GM20431 (cell line): Measurements from ENCODE around the gene PARD3.

Experiments
- in situ Hi-C: fragments of 300-500 bp; cut with MseI, MboI; formaldehyde crosslinking; loops from one replicate; pipeline ENCODE4 v1.15.0; 2020; ENCODE audit warnings: low sequenced_read_pairs; ENCODE audit not compliant: unreplicated experiment

Gene PARD3

GRCh38 chr10:34641147-34641912 lies 173.8 kb downstream of the PARD3 start:
- in situ Hi-C loops: loop anchor here (25.0 kb wide), 1 partner anchor 429 kb away; no protein-coding TSS in a partner anchor

DNA sequence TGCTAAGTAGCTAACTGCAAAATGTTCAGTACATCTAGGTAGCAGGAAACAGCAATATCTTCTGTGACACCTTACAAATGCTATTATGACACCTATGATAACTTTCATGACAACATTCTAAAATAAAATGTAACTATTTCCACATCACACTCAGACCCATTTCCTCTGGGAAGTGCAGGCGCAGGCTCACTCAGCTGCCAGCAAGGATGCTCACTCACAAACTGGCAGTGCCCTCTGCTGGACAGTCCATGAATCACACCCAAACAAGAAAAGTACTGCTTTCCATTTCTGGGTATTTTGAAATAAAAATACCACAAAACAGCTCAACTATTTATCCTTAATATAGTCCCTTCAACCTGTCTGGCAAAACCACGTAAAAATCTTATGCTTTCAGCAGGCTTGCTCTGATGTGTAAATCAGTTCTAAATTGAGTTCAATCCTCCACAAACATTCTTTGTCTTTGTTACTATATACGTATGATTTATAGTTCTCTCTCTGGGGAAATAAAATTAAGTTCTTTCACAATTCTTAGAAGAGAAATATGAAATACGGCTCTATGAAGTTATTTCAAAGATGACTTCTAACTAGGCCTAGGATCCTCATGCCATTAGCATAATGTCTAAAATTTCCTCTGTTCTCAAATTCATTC lies 176.6 kb downstream of the PARD3 start:
- in situ Hi-C loops: loop anchor here (10.0 to 25.0 kb wide), 3 partner anchors 114 to 1304 kb away; partner anchors contain the start of gene NRP1

GRCh38 chr10:34637418-34637911 lies 177.6 kb downstream of the PARD3 start:
- in situ Hi-C loops: loop anchor here (10.0 to 25.0 kb wide), 3 partner anchors 113 to 1303 kb away; partner anchors contain the start of gene NRP1

GRCh38 chr10:34635111-34635510 lies 180.0 kb downstream of the PARD3 start:
- in situ Hi-C loops: loop anchor here (10.0 to 25.0 kb wide), 3 partner anchors 110 to 1300 kb away; partner anchors contain the start of gene NRP1

DNA sequence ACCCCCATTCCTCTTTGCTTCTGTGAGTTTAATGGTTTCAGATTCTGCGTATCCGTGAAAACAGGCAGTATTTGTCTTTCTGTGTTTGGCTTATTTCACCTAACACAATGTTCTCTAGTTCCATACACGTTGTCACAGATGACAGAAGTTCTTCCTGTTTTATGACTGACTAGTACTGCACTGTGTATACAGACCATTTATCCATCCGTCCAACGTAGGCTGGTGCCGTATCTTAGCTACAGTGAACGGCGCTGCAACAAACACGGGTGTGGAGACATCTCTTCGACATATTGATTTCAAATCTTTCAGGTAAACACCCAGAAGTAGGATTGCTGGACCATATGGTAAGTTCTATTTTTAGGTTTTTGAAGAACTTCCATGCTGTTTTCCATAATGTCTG lies 181.7 kb downstream of the PARD3 start:
- in situ Hi-C loops: loop anchor here (10.0 to 25.0 kb wide), 3 partner anchors 109 to 1299 kb away; partner anchors contain the start of gene NRP1

DNA sequence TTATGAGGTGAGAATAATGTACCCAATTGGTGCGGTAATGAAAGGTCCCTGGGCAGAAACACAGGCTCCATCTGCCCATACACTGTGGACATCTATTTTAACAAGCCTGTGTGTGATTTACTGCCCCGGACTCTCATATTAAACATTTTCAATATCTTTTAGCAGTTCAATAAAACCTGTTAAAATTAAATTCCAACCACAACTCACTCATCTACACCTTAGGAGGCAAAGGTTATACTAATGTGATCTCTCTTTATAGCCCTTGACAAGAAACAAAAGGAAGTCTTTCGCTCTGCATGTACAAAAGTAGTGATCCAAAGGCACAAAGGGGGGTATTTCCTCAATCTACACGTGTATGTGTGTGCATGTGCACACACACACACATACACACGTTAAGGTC lies 186.0 kb downstream of the PARD3 start:
- in situ Hi-C loops: loop anchor here (25.0 kb wide), 1 partner anchor 417 kb away; no protein-coding TSS in a partner anchor

DNA sequence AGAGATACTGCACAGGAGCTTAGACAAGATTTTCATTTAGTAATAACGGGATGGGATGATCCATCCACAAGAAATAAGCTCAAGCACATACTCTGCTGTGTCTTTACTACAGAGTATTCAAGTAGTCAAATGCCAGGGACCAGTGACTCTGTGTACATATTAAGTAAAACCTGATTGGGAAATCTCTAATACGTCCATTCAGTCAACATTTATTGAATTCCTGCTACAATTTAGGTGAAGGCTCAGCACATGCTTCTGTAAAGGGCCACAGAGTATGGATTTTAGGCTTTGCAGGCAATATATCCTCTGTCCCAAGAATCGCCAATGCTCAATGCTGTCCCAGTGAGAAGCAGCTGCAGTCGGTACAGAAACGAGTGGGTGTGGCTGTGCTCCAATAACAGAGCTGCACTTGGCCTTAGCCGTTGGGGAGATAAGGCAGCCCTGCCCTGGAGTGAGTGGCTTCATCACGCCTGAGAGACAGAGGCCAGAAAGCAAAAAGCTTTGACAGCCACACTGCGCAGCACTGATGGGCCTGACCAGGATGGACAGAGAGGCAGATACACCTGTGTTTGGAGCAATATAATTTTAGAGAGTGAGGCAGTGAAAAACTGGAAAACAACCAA lies 186.8 kb downstream of the PARD3 start:
- in situ Hi-C loops: loop anchor here (25.0 kb wide), 1 partner anchor 416 kb away; no protein-coding TSS in a partner anchor

- in situ Hi-C loops: loop anchor here (25.0 kb wide), 1 partner anchor 415 kb away; no protein-coding TSS in a partner anchor
Measured at GRCh38 chr10:34627741-34628140, 187.4 kb downstream of the PARD3 start.

DNA sequence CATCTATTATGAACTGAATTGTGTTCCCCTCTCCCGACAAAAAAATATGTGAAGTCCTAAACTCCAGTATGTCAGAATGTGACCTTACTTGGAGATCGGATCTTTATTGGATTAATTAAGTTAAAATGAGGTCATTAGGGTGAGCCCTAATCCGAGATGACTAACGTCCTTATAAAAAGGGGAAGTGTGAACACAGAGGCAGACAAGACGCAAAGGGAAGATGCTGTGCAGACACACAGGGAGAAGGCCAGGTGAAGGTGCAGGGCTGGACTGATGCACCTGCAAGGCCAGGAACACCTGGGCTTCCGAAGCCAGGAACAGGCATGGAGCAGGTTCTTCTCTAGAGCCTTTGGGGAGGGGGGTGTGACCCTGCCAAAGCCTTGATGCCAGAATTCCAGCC lies 187.8 kb downstream of the PARD3 start:
- in situ Hi-C loops: loop anchor here (25.0 kb wide), 1 partner anchor 415 kb away; no protein-coding TSS in a partner anchor

- in situ Hi-C loops: loop anchor here (25.0 kb wide), 1 partner anchor 414 kb away; no protein-coding TSS in a partner anchor
Measured at GRCh38 chr10:34626158-34626880, 188.8 kb downstream of the PARD3 start.

DNA sequence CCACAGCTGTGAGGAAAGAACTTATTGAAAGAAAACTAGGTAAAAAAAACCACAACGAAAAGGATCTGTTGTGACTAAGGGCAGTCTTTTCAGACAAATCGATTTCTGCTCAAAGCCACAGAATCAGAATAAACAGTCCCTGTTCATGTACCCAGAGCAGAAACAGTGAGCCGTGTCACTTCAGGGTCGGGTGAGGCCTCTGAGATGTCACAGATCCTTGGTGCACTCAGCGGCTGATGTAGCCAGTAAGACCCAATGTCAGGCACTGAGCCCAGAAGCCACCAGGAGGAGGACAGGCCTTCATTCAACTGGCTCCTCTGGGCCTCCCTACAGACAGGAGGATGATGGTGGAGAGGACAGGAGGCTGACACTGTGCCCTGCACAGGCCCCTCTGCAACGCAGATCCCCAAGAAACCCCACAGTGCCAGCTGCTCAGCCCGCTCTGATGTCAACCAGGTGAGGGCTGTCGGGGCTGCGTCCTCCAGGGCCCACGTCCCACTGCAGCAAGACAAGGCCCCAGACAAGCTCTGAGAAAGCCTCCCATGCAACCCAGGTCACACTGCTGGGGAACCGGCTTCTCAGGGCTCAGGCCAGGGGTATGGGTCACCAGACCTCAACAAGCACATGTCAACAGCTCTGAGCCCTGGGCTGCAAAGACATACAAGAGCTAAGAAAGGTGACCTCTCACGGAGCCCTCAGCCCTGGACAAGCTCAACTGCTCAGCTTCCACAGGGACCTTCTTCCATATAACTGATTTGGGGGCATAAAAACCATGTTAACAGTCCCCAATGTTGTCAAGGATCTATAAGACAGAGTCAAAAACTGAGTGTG lies 190.6 kb downstream of the PARD3 start:
- in situ Hi-C loops: loop anchor here (25.0 kb wide), 1 partner anchor 412 kb away; no protein-coding TSS in a partner anchor

GRCh38 chr10:34622945-34623344 lies 192.2 kb downstream of the PARD3 start:
- in situ Hi-C loops: no loop called here

DNA sequence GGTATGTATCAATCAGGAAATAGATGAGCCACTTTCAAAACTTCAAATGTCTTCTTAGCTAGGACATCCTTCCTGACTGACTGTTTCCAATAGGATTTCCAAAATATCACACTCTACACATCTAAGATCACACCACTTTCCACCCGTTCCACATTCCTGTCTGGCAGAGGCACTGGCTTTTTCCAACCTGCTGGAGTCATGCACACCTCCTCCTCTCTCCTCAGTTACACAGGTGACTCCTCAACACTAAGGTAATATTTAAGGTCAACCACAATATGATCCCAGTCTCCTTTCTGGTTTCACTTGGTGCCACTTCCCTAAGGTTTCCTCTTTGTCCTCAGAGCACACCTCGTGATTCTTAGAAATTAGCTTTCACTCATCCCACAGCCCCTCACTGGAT lies 196.5 kb downstream of the PARD3 start:
- in situ Hi-C loops: no loop called here

DNA sequence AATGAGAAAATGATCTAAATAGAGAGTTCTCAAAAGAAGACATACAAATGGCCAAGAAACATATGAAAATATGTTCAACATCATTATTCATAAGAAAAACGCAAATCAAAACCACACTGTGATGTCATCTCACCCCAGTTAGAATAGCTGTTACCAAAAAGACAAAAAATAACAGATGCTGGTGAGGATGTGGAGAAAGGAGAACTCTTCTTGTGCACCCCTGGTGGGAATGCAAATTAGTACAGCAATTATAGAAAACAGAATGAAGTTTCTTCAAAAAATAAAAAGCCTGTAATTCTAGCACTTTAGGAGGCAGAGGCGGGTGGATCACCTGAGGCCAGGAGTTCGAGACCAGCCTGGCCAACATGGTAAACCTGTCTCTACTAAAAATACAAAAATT lies 199.3 kb downstream of the PARD3 start:
- in situ Hi-C loops: no loop called here

DNA sequence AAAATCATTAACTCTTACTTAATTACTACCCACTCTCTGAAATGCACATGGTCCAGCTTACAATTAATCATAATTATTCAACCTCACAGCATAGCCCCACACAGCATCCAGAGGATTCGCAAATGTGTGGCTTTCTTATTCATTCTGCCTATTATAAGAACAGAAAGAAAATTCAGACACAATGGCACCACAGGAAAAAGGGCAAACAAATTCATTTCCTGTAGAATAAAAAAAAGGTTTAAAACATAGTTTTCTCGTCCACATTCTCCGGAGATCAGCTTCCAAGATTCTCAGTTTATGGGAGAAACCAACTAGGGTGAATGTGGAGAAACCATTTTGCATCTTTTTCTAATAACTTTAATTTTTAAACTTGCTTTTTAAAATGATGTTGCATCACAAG lies 201.6 kb downstream of the PARD3 start:
- in situ Hi-C loops: no loop called here

DNA sequence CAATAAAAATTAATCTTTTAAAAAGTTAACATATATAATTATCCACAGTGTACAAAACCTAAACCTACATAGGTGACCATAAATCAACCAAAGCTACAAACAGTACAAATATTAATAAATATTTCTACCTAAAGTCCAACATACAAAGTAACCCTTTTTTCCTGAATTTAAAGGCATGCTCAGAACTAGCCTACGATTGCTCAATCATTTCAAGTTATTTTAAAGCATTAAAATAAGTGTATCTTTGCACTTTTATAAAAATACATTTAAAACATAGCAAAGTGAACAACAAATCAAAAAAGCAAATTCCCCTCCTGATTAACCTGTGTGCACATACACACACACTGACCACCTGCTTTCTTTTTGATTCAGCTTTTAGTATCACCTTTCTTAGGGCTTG lies 202.2 kb downstream of the PARD3 start:
- in situ Hi-C loops: no loop called here

GRCh38 chr10:34612446-34612845 lies 202.7 kb downstream of the PARD3 start:
- in situ Hi-C loops: no loop called here

GRCh38 chr10:34609287-34609940 lies 205.7 kb downstream of the PARD3 start:
- in situ Hi-C loops: no loop called here
